Mesenchymal stem cell (in vitro differentiated cells and primary cell): ENCODE measurements around the gene RALGPS1.

Experiments
- DNase-seq: peaks from one replicate; pipeline ENCODE4 v3.0.0-alpha.2; 2013
- H2AFZ ChIP-seq: one replicate; pipeline ENCODE4 v1.6.1; 2013; ENCODE audit warnings: low read depth, mild to moderate bottlenecking, control low read depth, inconsistent platforms, low read length, moderate library complexity
- H2AK5ac ChIP-seq: 2 replicates; pipeline ENCODE4 v1.6.1; 2013; ENCODE audit warnings: low read length, moderate library complexity, mild to moderate bottlenecking, inconsistent platforms; ENCODE audit not compliant: severe bottlenecking
- H2BK120ac ChIP-seq: one replicate; pipeline ENCODE4 v1.6.1; 2013; ENCODE audit warnings: low read depth, mild to moderate bottlenecking, inconsistent platforms, low read length, moderate library complexity
- H2BK12ac ChIP-seq, 2 experiments: one replicate each; pipeline ENCODE4 v1.6.1; 2013; ENCODE audit warnings: inconsistent platforms in 2 of 2, low read length in 2 of 2, mild to moderate bottlenecking in 2 of 2, moderate library complexity in 2 of 2, control low read depth in 1 of 2
- H2BK15ac ChIP-seq: one replicate; pipeline ENCODE4 v1.6.1; 2013; ENCODE audit warnings: mild to moderate bottlenecking, low read depth, inconsistent platforms; ENCODE audit not compliant: poor library complexity, severe bottlenecking
- H2BK5ac ChIP-seq: 2 replicates; pipeline ENCODE4 v1.6.1; 2013; ENCODE audit warnings: low read depth, mild to moderate bottlenecking, low read length, control low read depth, inconsistent platforms; ENCODE audit not compliant: poor library complexity, severe bottlenecking
- H3K14ac ChIP-seq, 2 experiments: one replicate each; pipeline ENCODE4 v1.6.1; 2013; ENCODE audit warnings: inconsistent platforms in 2 of 2, low read length in 2 of 2, control low read depth in 1 of 2, mild to moderate bottlenecking in 1 of 2, moderate library complexity in 1 of 2
- H3K18ac ChIP-seq, 2 experiments: one replicate each; pipeline ENCODE4 v1.6.1; 2013; ENCODE audit warnings: inconsistent platforms in 2 of 2, low read length in 2 of 2, control low read depth in 1 of 2, low read depth in 1 of 2, mild to moderate bottlenecking in 1 of 2
- H3K23ac ChIP-seq, 2 experiments: one replicate each; pipeline ENCODE4 v1.6.1; 2013; ENCODE audit warnings: inconsistent platforms in 2 of 2, low read length in 2 of 2, mild to moderate bottlenecking in 2 of 2, moderate library complexity in 2 of 2, control low read depth in 1 of 2
- H3K27ac ChIP-seq: 2 replicates; pipeline ENCODE4 v1.5.1; 2013; ENCODE audit warnings: mild to moderate bottlenecking, moderate library complexity, low read length, control low read depth, inconsistent platforms; ENCODE audit not compliant: poor library complexity, severe bottlenecking
- H3K27me3 ChIP-seq, 2 experiments: 2 replicates each; pipeline versions ENCODE4 v1.6.1 to v1.7.0; 2013; ENCODE audit warnings: low read length in 2 of 2, mild to moderate bottlenecking in 2 of 2, moderate library complexity in 2 of 2, control low read depth in 1 of 2, inconsistent platforms in 1 of 2; ENCODE audit not compliant: control insufficient read depth in 1 of 2, insufficient read depth in 1 of 2
- H3K36me3 ChIP-seq, 2 experiments: 2 replicates each; pipeline versions ENCODE4 v1.6.1 to v1.7.0; 2013; ENCODE audit warnings: low read length in 2 of 2, control low read depth in 1 of 2, inconsistent platforms in 1 of 2, low read depth in 1 of 2, mild to moderate bottlenecking in 1 of 2; ENCODE audit not compliant: insufficient read depth in 2 of 2, control insufficient read depth in 1 of 2
- H3K4ac ChIP-seq, 2 experiments: one replicate each; pipeline ENCODE4 v1.6.1; 2013; ENCODE audit warnings: inconsistent platforms in 2 of 2, low read length in 2 of 2, mild to moderate bottlenecking in 2 of 2, moderate library complexity in 2 of 2, control low read depth in 1 of 2, low read depth in 1 of 2
- H3K4me1 ChIP-seq: 2 replicates; pipeline ENCODE4 v1.6.1; 2013; ENCODE audit warnings: low read depth, low read length, control low read depth; ENCODE audit not compliant: control insufficient read depth, insufficient read depth
- H3K4me2 ChIP-seq: 2 replicates; pipeline ENCODE4 v1.6.1; 2013; ENCODE audit warnings: low read length, mild to moderate bottlenecking, inconsistent platforms; ENCODE audit not compliant: poor library complexity, severe bottlenecking
- H3K4me3 ChIP-seq, 2 experiments: 2 replicates each; pipeline versions ENCODE4 v1.5.1 to v1.7.0; 2013; ENCODE audit warnings: low read length in 2 of 2, mild to moderate bottlenecking in 2 of 2, control low read depth in 1 of 2, low read depth in 1 of 2; ENCODE audit not compliant: insufficient read depth in 1 of 2
- H3K79me1 ChIP-seq: replicated peaks from 2 replicates; pipeline ENCODE4 v1.6.1; 2013; ENCODE audit warnings: mild to moderate bottlenecking, control low read depth, low read length, inconsistent platforms; ENCODE audit not compliant: poor library complexity, severe bottlenecking
- H3K9ac ChIP-seq: 2 replicates; pipeline ENCODE4 v1.7.0; 2013; ENCODE audit warnings: mild to moderate bottlenecking, low read length, moderate library complexity
- H3K9me3 ChIP-seq: 2 replicates; pipeline ENCODE4 v1.7.0; 2013; ENCODE audit warnings: mild to moderate bottlenecking, low read length; ENCODE audit not compliant: control insufficient read depth
- H4K8ac ChIP-seq: one replicate; pipeline ENCODE4 v1.6.1; 2013; ENCODE audit warnings: inconsistent platforms, mild to moderate bottlenecking, low read length, moderate library complexity
- H4K91ac ChIP-seq: one replicate; pipeline ENCODE4 v1.6.1; 2013; ENCODE audit warnings: mild to moderate bottlenecking, low read length, inconsistent platforms
- WGBS: methylation state at CpG from one replicate; pipeline ENCODE4 v1.1.7; 2013; ENCODE audit warnings: mixed read lengths; 5-methylcytosine and 5-hydroxymethylcytosine counted together

Gene RALGPS1

GRCh38 chr9:127107171-127107928, 192.8 kb downstream of the RALGPS1 start:
- no peak for DNase-seq
- H3K79me1 ChIP-seq = no peaks in the 10 kb centered on the region
- peaks cover 4 to 85% of the 10 kb centered on the region in 2 experiments for H3K36me3 ChIP-seq
- H3K4ac ChIP-seq = no peak overlapping the region
- peaks cover 2% of the 10 kb centered on the region for H3K4me1 ChIP-seq
- no peaks in the 10 kb centered on the region for H3K9me3 ChIP-seq
- no peak overlapping the region for H4K8ac ChIP-seq
- no peak overlapping the region for H3K23ac ChIP-seq
- WGBS = 95% methylated on average over 11 of the region's 11 CpGs
- H2AFZ ChIP-seq = no peak overlapping the region
- H2BK120ac ChIP-seq = no peak overlapping the region
- H4K91ac ChIP-seq = no peak overlapping the region
- no peak overlapping the region for H3K4me2 ChIP-seq
- no peak overlapping the region for H2BK15ac ChIP-seq
- no peak overlapping the region for H2BK5ac ChIP-seq
- H3K27ac ChIP-seq = no peak overlapping the region
- no peak overlapping the region for H3K18ac ChIP-seq
- H3K27me3 ChIP-seq = peaks cover 0 to 7% of the 10 kb centered on the region in 2 experiments
- H2BK12ac ChIP-seq = no peak overlapping the region
- H2AK5ac ChIP-seq = no peak overlapping the region
- H3K14ac ChIP-seq = no peak overlapping the region
- no peak overlapping the region for H3K9ac ChIP-seq
- H3K4me3 ChIP-seq = no peak overlapping the region

GRCh38 chr9:127107929-127108876, 193.6 kb downstream of the RALGPS1 start:
- WGBS = 97% methylated on average over 38 of the region's 38 CpGs
- no peak overlapping the region for H2BK15ac ChIP-seq
- no peak overlapping the region for H3K27ac ChIP-seq
- H2BK5ac ChIP-seq = no peak overlapping the region
- H2BK12ac ChIP-seq = no peak overlapping the region
- no peak overlapping the region for H3K18ac ChIP-seq
- DNase-seq = no peak
- no peak overlapping the region for H3K23ac ChIP-seq
- no peak overlapping the region for H3K9ac ChIP-seq
- no peak overlapping the region for H4K8ac ChIP-seq
- H3K4me2 ChIP-seq = no peak overlapping the region
- H3K14ac ChIP-seq = no peak overlapping the region
- H2AK5ac ChIP-seq = no peak overlapping the region
- H2AFZ ChIP-seq = no peak overlapping the region
- H3K9me3 ChIP-seq = no peaks in the 10 kb centered on the region
- no peak overlapping the region for H3K4me3 ChIP-seq
- no peak overlapping the region for H4K91ac ChIP-seq
- peaks cover 0 to 7% of the 10 kb centered on the region in 2 experiments for H3K27me3 ChIP-seq
- peaks cover 2% of the 10 kb centered on the region for H3K4me1 ChIP-seq
- no peaks in the 10 kb centered on the region for H3K79me1 ChIP-seq
- H3K4ac ChIP-seq = no peak overlapping the region
- H2BK120ac ChIP-seq = no peak overlapping the region
- peaks cover 4 to 77% of the 10 kb centered on the region in 2 experiments for H3K36me3 ChIP-seq

GRCh38 chr9:127109212-127109711, 194.7 kb downstream of the RALGPS1 start:
- peaks cover 4 to 68% of the 10 kb centered on the region in 2 experiments for H3K36me3 ChIP-seq
- no peak overlapping the region for H2BK12ac ChIP-seq
- no peaks in the 10 kb centered on the region for H3K79me1 ChIP-seq
- WGBS = 91% methylated on average over 5 of the region's 5 CpGs
- peak; percentile 39 for DNase-seq
- H3K18ac ChIP-seq = no peak overlapping the region
- no peak overlapping the region for H4K91ac ChIP-seq
- no peak overlapping the region for H4K8ac ChIP-seq
- H2AK5ac ChIP-seq = no peak overlapping the region
- peaks cover 0 to 7% of the 10 kb centered on the region in 2 experiments for H3K27me3 ChIP-seq
- no peak overlapping the region for H3K4me2 ChIP-seq
- no peak overlapping the region for H3K4ac ChIP-seq
- H3K14ac ChIP-seq = no peak overlapping the region
- H2BK5ac ChIP-seq = no peak overlapping the region
- no peak overlapping the region for H3K9ac ChIP-seq
- H3K9me3 ChIP-seq = no peaks in the 10 kb centered on the region
- no peak overlapping the region for H2BK120ac ChIP-seq
- no peak overlapping the region for H2AFZ ChIP-seq
- H3K27ac ChIP-seq = no peak overlapping the region
- no peak overlapping the region for H3K4me3 ChIP-seq
- no peak overlapping the region for H2BK15ac ChIP-seq
- H3K23ac ChIP-seq = no peak overlapping the region
- H3K4me1 ChIP-seq = peaks cover 3% of the 10 kb centered on the region

GRCh38 chr9:127112056-127112455, 197.5 kb downstream of the RALGPS1 start:
- H3K36me3 ChIP-seq = peaks cover 4 to 60% of the 10 kb centered on the region in 2 experiments
- peaks cover 0 to 10% of the 10 kb centered on the region in 2 experiments for H3K27me3 ChIP-seq
- H4K8ac ChIP-seq = no peak overlapping the region
- no peak overlapping the region for H3K4me3 ChIP-seq
- no peak overlapping the region for H3K4me2 ChIP-seq
- H3K9me3 ChIP-seq = no peaks in the 10 kb centered on the region
- H3K9ac ChIP-seq = no peak overlapping the region
- no peak overlapping the region for H2BK5ac ChIP-seq
- no peak overlapping the region for H2BK120ac ChIP-seq
- 55% methylated on average over 7 of the region's 7 CpGs for WGBS
- H2AFZ ChIP-seq = no peak overlapping the region
- no peak overlapping the region for H2BK12ac ChIP-seq
- H2AK5ac ChIP-seq = no peak overlapping the region
- H3K14ac ChIP-seq = no peak overlapping the region
- no peak overlapping the region for H3K27ac ChIP-seq
- no peak overlapping the region for H3K18ac ChIP-seq
- H3K4ac ChIP-seq = no peak overlapping the region
- H3K79me1 ChIP-seq = no peaks in the 10 kb centered on the region
- H3K23ac ChIP-seq = no peak overlapping the region
- DNase-seq = no peak
- no peak overlapping the region for H2BK15ac ChIP-seq
- H4K91ac ChIP-seq = no peak overlapping the region
- peaks cover 5% of the 10 kb centered on the region for H3K4me1 ChIP-seq
